HG02973 (cell line): Measurements from ENCODE around the gene MLN.
"Not testable (repeated sequence)": the region's sequence is repeated elsewhere in the genome, so short reads cannot be mapped to it uniquely, and the experiment has no call there.

ENCODE experiments used
- ATAC-seq: cut with Tn5 transposase; IDR thresholded peaks from one replicate; pipeline ENCODE4 v1.9.1; 2021; ENCODE audit warnings: moderate library complexity; ENCODE audit not compliant: unreplicated experiment

Gene MLN

DNA sequence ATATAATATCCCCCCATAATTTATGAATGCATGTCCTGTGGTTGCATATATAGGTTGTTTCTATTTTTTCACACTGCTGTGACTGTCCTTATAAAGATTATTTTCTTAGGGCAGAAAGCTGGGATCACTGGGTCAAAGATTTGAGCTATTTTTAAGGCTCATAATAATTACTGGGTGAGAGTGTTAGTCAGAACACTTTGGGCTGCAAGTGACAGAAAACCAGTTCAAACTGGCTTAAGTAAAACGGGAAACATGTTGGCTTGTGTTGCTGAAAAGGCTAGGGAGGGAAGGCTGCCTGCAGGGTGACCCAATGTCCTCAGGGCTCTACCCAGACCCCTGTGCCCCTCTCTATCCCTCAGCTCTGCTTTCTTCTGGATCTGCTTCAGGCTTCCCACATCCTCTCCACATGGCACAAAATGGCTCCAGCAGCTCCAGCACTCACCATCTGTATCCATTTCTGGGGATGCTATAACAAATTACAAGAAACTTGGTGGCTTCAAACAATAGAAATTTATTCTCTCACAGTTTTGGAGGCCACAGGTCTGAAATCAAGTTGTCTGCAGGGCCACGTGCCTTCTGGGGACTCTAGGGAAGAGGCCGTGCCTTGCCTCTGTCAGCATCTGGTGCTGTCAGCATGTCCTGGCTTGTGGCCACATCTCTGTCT is 33.1 kb upstream of the MLN start:
- ATAC-seq = no peak

DNA sequence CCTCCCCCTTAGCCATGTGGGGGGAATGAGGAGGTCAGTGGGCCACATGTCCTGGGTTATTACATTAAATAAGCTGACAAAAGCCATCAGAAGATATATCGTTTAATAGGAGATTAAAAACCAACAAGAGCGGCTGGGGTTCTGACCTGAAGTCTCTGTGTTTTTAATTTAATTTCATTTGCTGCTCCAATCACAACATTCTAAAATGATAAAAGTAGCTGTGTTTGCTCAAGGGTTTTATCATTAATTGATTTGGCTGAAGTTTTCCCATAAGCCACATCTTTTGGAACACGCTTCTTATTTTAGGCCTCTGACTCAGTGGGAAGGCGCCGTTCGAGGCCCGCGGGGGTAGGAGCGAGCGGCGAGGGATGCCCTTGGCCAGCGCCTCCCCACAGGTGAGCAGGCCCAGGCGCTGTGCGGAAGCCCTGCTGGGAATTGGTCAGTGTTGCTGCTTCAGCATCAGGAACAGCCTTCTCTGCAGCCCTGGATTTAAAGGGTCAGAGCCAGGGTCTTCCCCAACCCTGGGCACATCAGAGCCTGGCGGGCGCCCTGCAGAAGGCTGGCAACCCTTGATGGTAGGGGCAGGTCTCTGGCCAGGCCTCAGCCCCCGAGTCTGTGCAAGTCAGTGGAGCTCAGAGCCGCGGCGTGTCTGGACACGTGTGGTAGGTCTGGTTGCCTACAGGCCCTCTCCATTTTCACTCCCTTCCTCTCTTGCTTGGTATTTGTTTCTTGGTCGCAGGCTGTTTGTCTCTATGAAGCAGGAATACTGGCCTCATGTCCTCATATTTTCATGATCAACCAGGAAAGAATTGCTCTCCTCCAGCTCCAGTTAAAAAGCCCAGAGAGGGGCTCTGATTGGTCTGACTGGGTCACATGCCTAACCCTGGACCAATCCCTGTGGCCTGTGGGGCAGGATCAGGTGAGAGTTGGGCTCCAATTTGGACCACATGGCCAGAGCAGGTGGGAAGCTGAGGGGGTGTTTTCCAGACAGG is 30.9 kb upstream of the MLN start:
- no peak for ATAC-seq

DNA sequence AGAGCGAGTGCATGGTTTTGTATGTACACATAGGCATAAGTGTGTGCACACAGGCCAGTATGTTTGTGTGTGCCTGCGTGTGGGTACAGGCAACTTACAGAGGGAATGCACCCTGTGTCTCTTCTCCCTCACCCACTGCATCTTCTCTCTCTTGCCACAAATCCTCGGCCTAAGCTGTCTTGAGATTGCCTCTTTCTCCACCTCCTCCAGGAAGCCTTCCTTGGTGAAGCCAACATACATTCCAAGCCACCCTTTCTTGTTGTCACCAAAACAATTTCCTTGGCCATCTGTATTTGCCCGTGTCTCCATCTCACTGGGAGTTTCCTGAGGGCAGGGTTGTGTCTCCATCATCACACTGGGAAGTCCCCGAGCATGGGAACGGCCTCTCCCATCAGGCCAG is 29.8 kb upstream of the MLN start:
- no peak for ATAC-seq

DNA sequence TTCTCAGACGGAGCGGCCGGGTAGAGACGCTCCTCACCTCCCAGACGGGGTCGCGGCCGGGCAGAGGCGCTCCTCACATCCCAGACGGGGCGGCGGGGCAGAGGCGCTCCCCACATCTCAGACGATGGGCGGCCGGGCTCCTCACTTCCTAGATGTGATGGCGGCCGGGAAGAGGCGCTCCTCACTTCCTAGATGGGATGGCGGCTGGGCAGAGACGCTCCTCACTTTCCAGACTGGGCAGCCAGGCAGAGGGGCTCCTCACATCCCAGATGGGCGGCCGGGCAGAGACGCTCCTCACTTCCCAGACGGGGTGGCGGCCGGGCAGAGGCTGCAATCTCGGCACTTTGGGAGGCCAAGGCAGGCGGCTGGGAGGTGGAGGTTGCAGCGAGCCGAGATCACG is 29.0 kb upstream of the MLN start:
- not testable (repeated sequence) for ATAC-seq

DNA sequence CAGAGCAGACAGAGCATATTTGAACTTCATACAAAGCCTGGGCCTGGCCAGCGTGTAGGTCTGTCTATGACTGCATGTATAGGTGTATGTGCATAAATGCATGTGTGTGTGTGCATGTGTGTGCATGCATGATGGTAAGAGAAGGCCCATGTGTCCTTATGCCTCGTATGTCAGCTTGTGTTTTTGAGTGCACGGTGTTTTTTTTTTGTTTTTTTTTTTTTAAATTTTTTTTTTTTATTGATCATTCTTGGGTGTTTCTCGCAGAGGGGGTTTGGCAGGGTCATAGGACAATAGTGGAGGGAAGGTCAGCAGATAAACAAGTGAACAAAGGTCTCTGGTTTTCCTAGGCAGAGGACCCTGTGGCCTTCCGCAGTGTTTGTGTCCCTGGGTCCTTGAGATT is 27.9 kb upstream of the MLN start:
- not testable (repeated sequence) for ATAC-seq

DNA sequence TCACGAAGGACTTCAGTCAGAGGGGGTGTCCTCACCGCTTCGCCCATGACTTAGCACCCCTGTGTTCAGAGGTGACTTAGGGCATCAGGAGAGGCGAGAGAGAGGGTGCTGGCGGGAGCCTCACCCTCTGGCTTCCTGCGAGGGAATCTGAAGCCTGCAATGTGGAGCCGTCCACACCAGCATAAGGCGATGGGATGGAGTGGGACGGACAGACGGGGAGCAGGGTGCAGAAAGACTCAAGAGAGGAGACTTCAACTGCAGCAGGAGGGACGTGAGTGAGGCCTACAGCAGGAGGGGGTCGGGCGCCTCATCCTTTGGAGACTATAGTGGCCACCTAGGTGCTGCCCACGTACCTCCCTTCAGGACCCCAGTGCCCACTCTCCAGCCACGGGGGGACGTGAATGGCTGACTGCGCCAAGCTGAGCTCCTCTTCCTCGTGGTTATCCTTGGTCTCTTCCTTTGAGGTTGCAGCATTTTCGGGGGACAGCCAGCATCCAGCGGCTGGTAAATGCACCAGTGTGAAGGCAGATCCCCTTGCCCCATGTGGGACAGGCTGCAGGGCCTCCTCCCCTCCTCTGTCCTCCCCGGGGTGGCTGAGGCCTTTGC is 26.9 kb upstream of the MLN start:
- ATAC-seq = no peak

DNA sequence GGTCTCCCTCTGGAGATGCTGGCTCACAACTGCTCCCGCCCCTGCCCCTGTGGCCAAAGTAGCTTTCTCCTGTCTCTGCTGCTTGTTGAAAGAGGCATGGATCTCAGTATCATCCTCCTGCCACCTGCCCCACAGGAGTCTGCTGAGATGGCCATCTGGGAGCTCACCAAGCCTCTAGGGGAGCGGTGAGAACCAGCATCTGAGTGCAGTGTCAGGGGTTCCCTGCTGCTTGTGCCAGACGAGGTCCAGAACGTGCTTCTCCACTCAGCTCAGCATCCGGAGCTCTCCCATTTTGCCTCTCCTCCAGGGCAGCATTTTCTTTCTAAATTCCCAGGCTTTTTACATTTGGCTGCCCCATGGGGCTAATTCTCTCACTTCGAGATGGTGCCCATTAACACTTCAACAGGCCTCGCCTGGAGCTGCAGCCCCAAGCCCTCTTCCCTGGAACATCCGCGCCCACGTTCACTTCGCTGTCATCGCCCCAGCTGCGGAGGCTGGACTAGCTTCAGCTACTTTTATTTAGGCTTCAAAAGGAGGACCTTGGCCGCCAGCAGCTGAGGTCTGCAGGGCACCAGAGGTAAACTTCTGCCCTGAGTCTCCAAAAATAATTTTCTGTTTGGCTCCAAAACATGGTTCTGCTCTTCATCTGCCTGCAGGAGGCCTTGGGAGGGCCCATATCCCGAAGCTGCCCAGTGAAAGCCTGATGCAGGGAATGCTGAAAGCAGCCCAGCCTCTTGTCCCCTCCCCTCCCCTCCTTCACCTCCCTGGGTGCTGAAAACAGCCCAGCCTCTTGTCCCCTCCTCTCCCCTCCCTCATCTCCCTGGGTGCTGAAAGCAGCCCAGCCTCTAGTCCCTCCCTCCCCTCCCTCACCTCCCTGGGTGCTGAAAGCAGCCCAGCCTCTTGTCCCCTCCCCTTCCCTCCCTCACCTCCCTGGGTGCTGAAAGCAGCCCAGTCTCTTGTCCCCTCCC is 25.2 kb upstream of the MLN start:
- ATAC-seq = no peak

DNA sequence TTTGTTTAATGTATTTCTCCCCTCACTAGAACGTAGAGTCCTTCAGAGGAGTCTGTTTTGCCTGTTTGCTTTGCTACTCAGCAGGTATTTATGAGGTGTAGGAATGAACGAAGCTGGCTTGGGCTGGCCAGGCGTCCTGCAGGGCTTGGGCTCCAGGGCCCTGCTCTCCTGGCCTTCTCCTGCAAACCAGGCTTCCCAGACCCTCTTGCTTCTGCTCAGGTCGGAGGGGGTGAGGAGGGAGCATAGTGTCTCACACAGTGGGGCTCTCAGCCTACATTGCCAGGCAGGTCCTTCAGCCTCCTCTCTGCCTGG is 24.6 kb upstream of the MLN start:
- no peak for ATAC-seq

DNA sequence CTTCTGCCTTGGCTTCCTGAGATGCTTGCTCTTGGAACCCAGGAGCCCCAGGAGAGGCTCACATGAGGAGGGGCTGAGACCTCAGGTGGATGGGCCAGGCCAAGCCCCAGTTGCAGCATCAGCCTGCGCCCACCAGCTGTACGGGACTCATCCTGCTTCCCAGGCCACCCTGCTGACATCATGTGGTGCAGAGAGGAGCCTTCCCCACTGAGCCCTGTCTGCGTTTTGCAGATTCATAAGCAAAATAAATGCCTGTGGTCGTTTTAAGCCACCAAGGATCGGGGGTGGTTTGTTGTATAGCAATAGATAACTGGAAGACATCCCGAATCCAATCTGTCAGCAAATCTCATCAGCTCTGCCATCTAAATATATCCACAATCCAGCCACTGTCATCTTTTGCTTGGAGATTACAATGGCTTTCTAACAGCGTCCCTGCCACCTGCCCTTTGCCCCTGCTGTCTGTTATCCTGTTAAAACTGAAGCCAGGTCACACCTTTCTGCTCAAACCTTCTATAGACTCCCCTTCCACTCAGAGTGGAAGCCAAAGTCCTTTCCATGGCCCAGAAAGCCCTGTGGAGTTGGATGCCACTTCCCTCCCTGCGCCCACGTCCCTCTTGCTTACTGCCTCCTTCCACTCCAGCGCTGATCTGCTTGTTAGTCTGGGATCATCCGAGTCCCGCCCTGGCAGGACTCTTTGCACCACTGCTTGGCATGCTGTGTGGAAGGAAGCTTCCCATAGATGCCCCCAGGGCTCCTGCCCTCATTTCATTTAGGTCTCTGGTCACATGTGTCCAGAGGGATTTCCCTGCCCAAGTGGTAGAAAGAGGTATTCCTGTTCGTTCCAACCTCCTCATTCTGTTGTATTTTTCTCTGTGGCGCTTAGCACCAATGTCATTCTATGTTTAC is 24.0 kb upstream of the MLN start:
- ATAC-seq = no peak

DNA sequence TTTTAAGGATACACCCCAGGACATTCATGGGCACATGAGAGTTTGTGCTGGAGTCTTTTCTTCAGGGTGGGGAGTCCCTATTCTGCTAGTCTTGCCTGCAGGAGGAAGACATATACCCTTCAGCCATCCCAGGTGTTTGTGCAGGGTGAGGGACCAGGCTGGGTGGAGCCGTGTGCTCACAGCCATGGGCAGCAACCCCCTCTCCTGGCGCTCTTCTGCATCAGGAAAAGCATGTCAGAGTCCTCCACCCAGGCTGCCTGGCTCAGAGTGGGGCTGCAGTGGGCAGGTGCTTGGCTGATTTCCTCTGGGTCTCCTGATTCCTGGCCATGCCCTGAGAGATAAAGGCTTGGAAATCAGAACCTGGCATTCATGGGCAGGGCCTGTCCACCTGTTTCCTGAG is 22.7 kb upstream of the MLN start:
- ATAC-seq = no peak

DNA sequence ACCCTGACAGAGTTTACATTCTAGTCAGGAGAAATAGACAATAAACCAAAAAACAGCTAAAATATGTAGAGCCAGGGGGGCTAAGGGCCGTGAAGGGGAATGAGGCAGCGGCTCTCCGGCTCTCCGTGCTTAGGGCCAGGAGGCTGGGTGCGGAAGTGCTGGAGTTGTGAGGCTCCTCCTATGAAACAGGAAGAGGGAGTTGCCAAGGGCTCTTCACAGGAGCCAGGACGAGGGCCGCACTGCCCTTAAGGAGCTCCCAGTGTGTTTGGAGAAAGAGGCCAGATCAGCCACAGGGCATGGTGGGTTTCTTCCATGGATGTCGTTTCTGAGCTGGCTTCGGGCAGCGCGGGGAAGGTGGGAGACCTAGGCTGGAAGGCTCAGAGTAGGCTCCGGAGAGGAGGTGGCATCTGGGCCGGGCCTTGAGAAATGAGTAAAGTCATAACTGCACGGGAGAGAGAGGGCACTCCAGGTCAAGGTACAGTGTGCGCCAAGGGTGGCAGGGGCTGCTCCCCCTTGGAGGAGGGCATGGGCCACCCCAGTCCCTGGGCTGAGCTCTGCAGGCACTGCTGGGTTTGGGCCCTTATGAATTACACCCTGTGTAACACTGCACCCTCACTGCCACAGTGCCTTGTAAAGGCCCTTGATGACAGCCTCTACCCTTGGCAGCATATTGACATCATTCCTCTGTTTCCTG is 20.8 kb upstream of the MLN start:
- ATAC-seq = no peak

DNA sequence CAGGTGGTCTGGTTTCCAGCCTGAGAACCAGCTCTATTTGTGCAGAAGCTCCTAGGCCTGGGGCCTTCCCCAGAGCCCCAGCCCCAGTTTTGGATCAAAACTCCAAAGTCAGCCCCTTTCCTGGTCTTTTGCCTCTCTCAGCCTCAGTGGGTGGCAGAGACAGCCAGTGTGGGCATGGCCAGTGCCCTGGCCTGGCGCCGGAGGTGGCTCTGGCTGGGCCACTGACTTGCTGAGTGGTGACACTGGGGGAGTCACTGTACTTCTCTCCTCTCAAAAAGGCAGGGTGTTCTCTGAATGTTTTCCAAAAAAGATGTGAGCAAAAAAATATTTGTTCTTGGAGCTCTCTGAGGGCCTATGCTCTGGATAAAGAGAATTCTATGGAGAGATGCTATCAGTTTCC is 20.0 kb upstream of the MLN start:
- no peak for ATAC-seq

DNA sequence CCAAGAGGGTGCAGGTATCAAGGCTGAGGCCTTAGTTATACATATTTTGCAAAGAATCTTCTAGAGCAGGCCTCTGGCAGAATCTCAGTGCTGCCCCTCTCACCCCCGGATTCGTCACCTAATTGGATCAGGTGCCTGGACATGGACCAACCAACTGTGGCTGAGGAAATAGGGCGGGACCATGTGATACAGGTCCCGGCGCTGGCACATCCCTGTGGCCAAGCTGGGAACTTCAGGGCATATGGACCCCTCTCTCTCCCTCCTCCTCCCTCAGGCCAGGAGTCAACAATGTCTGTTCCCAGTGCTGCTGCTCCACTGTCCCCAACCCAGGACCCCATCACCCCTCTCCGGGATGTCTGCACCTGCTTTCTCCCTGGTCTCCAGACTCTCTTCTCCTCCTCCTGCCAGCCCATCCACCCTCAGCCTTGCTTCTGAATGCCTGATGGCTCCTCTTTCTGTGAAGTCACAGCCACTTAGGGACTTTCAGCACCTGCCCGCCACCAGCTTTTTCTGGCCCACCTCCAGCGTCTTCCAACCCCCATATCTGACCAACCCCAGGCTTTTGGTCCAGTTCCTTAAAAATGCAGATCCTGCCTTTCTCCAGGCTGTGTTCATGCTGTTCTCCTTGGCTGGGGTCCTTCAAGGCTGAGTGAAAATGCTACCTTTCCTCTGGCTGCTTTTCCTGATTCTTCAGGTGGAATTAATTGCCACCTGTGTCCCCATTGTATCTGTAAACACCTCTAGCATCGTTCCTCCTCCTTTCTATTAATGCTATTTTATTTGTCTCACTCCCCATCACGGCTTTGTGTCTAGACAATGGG is 19.0 kb upstream of the MLN start:
- ATAC-seq = no peak

DNA sequence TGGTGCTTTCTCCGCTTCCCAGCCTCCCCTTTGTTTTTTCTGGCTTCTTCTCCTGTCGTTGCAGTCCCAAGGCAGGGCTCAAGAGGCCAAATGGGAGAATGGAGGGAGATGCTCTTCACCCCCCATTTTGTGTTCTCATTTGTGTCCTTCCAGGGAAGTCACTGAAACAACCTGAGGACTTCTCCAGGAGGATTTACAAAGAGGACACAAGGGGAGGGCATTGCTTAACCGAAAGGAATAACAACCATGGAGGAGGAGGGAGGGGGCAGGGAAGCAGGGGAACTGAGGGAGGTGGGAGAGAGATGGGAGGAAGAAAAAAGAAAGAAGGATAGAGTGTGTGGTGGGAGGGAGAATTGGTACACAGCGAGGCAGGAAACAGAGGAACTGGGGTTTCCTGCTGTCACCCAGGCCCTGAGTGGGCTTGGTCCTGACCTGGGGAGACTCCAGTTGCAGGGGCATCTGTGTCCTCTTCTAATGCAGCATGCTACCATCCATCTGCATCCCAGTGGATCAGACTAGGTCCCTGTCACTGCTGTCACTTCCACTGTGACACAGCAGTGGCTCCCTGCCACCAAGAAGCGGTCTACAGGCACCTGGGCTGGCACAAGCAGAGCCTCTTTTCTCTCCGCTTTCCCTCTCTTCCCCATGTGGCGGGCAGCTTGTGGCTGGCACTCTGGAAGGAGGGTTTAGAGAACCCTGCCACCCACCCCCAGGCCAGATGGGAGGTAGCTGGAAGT is 17.1 kb upstream of the MLN start:
- no peak for ATAC-seq

DNA sequence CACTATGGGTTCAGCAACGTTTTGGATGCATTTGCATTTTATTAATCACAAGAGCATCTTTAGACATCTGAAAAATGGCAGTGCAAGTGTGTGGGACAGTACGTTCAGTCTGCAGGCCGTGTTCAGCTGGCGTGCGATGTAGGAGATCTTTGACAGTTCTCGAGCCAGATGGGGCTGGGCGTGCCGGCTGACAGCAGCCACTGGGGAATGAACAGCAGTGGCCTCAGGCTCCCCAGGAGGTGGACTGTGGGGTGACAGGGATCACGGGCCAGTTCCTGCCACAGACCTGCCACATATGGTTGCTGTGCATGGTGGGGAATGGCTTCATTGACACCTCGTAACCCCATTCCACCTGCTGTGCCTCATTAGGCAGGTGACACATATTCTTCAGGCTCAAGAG is 16.4 kb upstream of the MLN start:
- ATAC-seq = no peak

DNA sequence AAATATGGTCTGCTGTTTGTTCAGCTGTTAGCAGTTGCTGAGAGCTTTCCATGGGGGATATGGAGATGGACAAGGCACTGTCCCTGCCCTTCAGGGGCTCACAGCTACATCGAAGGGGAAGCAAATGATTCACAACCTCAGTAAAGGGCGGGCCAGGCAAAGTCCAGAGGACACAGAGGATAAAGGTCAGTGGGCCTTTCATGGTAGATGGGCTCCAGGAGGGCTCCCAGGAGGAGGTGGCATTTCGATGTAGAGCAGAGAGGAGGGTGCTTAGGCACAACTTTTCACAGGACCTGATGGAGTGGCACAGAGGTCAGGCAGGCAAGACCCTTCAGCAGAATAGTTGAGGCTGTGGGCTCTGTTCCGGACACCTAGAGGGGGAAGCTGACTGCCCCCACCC is 15.2 kb upstream of the MLN start:
- no peak for ATAC-seq

DNA sequence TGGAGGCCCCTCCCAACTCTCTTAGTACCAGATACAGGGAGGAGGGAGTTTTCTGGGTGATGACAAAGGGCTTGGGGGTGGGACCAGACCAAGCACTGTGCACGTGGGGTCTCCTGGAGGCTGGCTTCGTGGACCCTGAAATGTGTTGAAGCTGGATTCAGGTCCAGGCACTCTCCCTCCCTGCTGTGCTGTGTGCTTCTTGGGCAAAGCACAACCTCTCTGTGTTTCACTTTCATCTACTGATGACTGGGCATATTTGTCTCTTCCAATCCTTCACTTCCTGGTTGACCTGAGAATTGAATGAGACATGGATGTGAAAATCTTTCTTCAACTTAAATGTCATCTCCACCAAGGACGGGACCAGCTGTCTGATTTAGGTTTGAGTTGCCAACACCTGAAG is 14.5 kb upstream of the MLN start:
- no peak for ATAC-seq

DNA sequence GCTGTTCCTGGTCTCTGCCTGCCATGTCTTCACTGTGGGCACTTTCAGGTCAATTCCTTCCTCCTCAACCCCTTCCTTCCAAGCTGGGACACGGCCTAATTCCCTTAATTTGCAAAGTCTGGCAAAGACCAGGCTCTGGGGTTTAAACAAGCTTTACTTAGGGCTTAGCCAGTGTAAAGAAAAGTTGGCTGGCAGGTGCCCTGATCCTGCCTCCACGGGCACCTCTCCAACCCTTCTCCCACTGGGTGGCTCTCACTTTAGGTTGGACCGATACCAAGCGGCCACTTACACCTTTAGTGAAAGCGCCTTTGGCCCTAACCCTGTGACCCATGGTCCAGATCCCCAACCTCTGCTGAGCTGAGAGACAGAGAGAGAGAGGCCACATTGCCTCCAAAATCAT is 13.7 kb upstream of the MLN start:
- no peak for ATAC-seq
